WTC11 (cell line): ENCODE data around the gene TBC1D14. TPM values are rescaled to one million over a fixed set of nuclear protein-coding genes. Genes with fewer than 3 reads are reported as not detected.

Experiments used
- ATAC-seq: fragments of 200-7000 bp; cut with Tn5 transposase; 2 replicates; pipeline ENCODE4 v1.10.0; 2021; ENCODE audit warnings: mild to moderate bottlenecking, moderate library complexity
- CTCF ChIA-PET: fragments of 300-600 bp; sonication (Branson Sonifier 250); formaldehyde crosslinking; loops from one replicate; lab custom pipeline; 2021; ENCODE audit warnings: antibody characterized with exemption; lab: Charles Lee
- POLR2A ChIA-PET: fragments of 350-600 bp; sonication (Branson Sonifier 250); formaldehyde crosslinking; loops from one replicate; lab custom pipeline; 2021; ENCODE audit warnings: antibody characterized with exemption; lab: Charles Lee
- DNase-seq: peaks from one replicate; pipeline ENCODE4 v3.0.0; 2021; ENCODE audit warnings: low spot score
- H3K27ac Mint-ChIP-seq: 2 replicates; pipeline ENCODE4 v1.8.0; 2021; ENCODE audit warnings: mixed read lengths
- H3K27me3 Mint-ChIP-seq: 2 replicates; pipeline ENCODE4 v1.8.0; 2021; ENCODE audit warnings: low read depth, mild to moderate bottlenecking, moderate library complexity, mixed read lengths
- H3K36me3 Mint-ChIP-seq: 2 replicates; pipeline ENCODE4 v1.8.0; 2021; ENCODE audit warnings: mixed read lengths
- H3K4me1 Mint-ChIP-seq: 2 replicates; pipeline ENCODE4 v1.8.0; 2022; ENCODE audit warnings: mixed read lengths
- H3K4me3 Mint-ChIP-seq: 2 replicates; pipeline ENCODE4 v1.8.0; 2021; ENCODE audit warnings: mild to moderate bottlenecking, moderate library complexity, mixed read lengths
- H3K9me3 Mint-ChIP-seq: 2 replicates; pipeline ENCODE4 v1.8.0; 2021; ENCODE audit warnings: mixed read lengths
- CBFB ChIP-seq: sonication (generic); formaldehyde crosslinking; IDR thresholded peaks from 2 replicates; pipeline ENCODE4 v1.8.1; 2022; ENCODE audit warnings: mild to moderate bottlenecking, low read depth, missing genetic modification reagents
- ESRRA ChIP-seq: sonication (generic); formaldehyde crosslinking; IDR thresholded peaks from 2 replicates; pipeline ENCODE4 v1.8.1; 2022; ENCODE audit warnings: mild to moderate bottlenecking, missing genetic modification reagents, borderline replicate concordance
- HMGA2 ChIP-seq: fragments of 250-450 bp; sonication (Bioruptor Pico); IDR thresholded peaks from 2 replicates; pipeline ENCODE4 v1.4.0; 2021; ENCODE audit warnings: mild to moderate bottlenecking, moderate library complexity
- NFE2L1 ChIP-seq: sonication (generic); formaldehyde crosslinking; IDR thresholded peaks from 2 replicates; pipeline ENCODE4 v1.8.1; 2023; ENCODE audit warnings: missing genetic modification reagents
- NFYB ChIP-seq: sonication (generic); formaldehyde crosslinking; conservative IDR thresholded peaks from 2 replicates; pipeline ENCODE4 v1.8.0; 2022; ENCODE audit warnings: low read depth, missing genetic modification reagents
- NR3C1 ChIP-seq: sonication (generic); formaldehyde crosslinking; conservative IDR thresholded peaks from 2 replicates; pipeline ENCODE4 v1.8.1; 2023; ENCODE audit warnings: low read depth, mild to moderate bottlenecking, missing genetic modification reagents
- USF1 ChIP-seq: sonication (generic); formaldehyde crosslinking; IDR thresholded peaks from 2 replicates; pipeline ENCODE4 v1.8.0; 2022; ENCODE audit warnings: mild to moderate bottlenecking, missing genetic modification reagents
- ZNF121 ChIP-seq: sonication (generic); formaldehyde crosslinking; IDR thresholded peaks from 2 replicates; pipeline ENCODE4 v1.8.0; 2023; ENCODE audit warnings: missing genetic modification reagents
- ZNF281 ChIP-seq: sonication (generic); formaldehyde crosslinking; IDR thresholded peaks from 2 replicates; pipeline ENCODE4 v1.8.0; 2023; ENCODE audit warnings: mild to moderate bottlenecking, missing genetic modification reagents
- ZNF317 ChIP-seq: sonication (generic); formaldehyde crosslinking; IDR thresholded peaks from 2 replicates; pipeline ENCODE4 v1.8.1; 2023; ENCODE audit warnings: low read depth, mild to moderate bottlenecking, moderate library complexity, missing genetic modification reagents, borderline replicate concordance
- ZNF512 ChIP-seq: sonication (generic); formaldehyde crosslinking; IDR thresholded peaks from 2 replicates; pipeline ENCODE4 v1.8.1; 2022; ENCODE audit warnings: missing genetic modification reagents, borderline replicate concordance
- total RNA-seq: library from RNA; stranded (reverse); gene quantifications from 3 replicates; pipeline ENCODE4 v1.2.3, GENCODE V29; 2021
- TF ChIP-seq, protein P1 (sequence below): fragments of 250-450 bp; sonication (Bioruptor Pico); IDR thresholded peaks from 2 replicates; pipeline ENCODE4 v2.1.2; 2022; ENCODE audit warnings: mild to moderate bottlenecking, moderate library complexity
- TF ChIP-seq, protein P2 (sequence below): sonication (generic); formaldehyde crosslinking; IDR thresholded peaks from 2 replicates; pipeline ENCODE4 v1.8.1; 2023; ENCODE audit warnings: mild to moderate bottlenecking, missing genetic modification reagents, moderate library complexity
- TF ChIP-seq, protein P3 (sequence below): sonication (generic); formaldehyde crosslinking; IDR thresholded peaks from 2 replicates; pipeline ENCODE4 v1.8.1; 2023; ENCODE audit warnings: mild to moderate bottlenecking, missing genetic modification reagents, borderline replicate concordance

The TBC1D14 gene
- total RNA-seq, 1 experiment from 2014 or later: 45.1 TPM

GRCh38 chr4:7066006-7066405, 156.4 kb downstream of the TBC1D14 start:
- no peak for ATAC-seq
- DNase-seq: no peak
- Mint-ChIP-seq H3K4me1 (peaks cover 28% of the 10 kb centered on the region), H3K4me3 (peak overlapping the region; percentile 93), H3K36me3 (peaks cover 39% of the 10 kb centered on the region)
- CTCF ChIA-PET: interaction anchor here (0.7 to 7.7 kb wide), 4 partner anchors 16 to 504 kb away, joined by 4 to 118 read pairs (median 44); partner anchors contain the start of genes TADA2B and TBC1D14
- TF ChIP-seq ESRRA (no peak), NR3C1 (CRISPR knock-in tag) (no peak), ZNF121 (CRISPR knock-in tag) (no peak), NFE2L1 (no peak), NFYB (CRISPR knock-in tag) (no peak), ZNF281 (CRISPR knock-in tag) (no peak), USF1 (CRISPR knock-in tag) (no peak)
- TF ChIP-seq, protein P1, sequence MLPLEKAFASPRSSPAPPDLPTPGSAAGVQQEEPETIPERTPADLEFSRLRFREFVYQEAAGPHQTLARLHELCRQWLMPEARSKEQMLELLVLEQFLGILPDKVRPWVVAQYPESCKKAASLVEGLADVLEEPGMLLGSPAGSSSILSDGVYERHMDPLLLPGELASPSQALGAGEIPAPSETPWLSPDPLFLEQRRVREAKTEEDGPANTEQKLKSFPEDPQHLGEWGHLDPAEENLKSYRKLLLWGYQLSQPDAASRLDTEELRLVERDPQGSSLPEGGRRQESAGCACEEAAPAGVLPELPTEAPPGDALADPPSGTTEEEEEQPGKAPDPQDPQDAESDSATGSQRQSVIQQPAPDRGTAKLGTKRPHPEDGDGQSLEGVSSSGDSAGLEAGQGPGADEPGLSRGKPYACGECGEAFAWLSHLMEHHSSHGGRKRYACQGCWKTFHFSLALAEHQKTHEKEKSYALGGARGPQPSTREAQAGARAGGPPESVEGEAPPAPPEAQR (CRISPR knock-in tag): no peak
- TF ChIP-seq, protein P2, sequence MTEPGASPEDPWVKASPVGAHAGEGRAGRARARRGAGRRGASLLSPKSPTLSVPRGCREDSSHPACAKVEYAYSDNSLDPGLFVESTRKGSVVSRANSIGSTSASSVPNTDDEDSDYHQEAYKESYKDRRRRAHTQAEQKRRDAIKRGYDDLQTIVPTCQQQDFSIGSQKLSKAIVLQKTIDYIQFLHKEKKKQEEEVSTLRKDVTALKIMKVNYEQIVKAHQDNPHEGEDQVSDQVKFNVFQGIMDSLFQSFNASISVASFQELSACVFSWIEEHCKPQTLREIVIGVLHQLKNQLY: no peak
- TF ChIP-seq, protein P3, sequence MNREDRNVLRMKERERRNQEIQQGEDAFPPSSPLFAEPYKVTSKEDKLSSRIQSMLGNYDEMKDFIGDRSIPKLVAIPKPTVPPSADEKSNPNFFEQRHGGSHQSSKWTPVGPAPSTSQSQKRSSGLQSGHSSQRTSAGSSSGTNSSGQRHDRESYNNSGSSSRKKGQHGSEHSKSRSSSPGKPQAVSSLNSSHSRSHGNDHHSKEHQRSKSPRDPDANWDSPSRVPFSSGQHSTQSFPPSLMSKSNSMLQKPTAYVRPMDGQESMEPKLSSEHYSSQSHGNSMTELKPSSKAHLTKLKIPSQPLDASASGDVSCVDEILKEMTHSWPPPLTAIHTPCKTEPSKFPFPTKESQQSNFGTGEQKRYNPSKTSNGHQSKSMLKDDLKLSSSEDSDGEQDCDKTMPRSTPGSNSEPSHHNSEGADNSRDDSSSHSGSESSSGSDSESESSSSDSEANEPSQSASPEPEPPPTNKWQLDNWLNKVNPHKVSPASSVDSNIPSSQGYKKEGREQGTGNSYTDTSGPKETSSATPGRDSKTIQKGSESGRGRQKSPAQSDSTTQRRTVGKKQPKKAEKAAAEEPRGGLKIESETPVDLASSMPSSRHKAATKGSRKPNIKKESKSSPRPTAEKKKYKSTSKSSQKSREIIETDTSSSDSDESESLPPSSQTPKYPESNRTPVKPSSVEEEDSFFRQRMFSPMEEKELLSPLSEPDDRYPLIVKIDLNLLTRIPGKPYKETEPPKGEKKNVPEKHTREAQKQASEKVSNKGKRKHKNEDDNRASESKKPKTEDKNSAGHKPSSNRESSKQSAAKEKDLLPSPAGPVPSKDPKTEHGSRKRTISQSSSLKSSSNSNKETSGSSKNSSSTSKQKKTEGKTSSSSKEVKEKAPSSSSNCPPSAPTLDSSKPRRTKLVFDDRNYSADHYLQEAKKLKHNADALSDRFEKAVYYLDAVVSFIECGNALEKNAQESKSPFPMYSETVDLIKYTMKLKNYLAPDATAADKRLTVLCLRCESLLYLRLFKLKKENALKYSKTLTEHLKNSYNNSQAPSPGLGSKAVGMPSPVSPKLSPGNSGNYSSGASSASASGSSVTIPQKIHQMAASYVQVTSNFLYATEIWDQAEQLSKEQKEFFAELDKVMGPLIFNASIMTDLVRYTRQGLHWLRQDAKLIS: no peak
- TF ChIP-seq, all 79 proteins: peak for 0
- H3K9me3 Mint-ChIP-seq: no peaks in the 10 kb centered on the region
- no peak overlapping the region for H3K27ac Mint-ChIP-seq
- POLR2A ChIA-PET: no interaction called here
- peaks cover 19% of the 10 kb centered on the region for H3K27me3 Mint-ChIP-seq

DNA sequence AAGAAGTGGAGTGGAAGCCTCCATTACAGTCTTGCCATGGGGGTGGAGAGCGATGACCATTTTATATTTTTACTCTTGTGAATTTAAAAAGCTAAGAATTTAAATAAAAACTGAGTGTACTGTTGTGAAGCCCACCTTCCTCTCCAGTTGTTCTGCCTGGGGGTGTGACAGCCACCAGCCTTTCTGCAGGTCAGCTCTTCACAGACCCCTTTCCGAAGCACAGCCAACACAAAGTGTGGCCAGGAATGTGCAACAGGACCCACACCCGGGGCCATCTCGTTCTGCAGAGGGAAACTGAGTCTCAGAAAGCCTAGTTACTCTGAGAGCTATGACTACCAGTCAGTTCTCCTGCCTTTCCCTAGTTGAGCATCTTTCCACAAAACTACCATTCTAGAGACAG, 156.9 kb downstream of the TBC1D14 start:
- Mint-ChIP-seq H3K4me1 (peaks cover 29% of the 10 kb centered on the region), H3K27me3 (peaks cover 24% of the 10 kb centered on the region), H3K27ac (no peak overlapping the region), H3K36me3 (peaks cover 34% of the 10 kb centered on the region), H3K4me3 (peak overlapping the region; percentile 93), H3K9me3 (no peaks in the 10 kb centered on the region)
- DNase-seq (no peak), ATAC-seq (no peak)
- CTCF ChIA-PET: interaction anchor here (1.4 to 7.7 kb wide), 5 partner anchors 17 to 158 kb away, joined by 4 to 118 read pairs (median 13); partner anchors contain the start of genes TADA2B and TBC1D14
- POLR2A ChIA-PET: interaction anchor here (0.7 to 2.5 kb wide), 2 partner anchors 23 to 25 kb away, joined by 3 to 16 read pairs; partner anchors contain the start of gene TADA2B
- TF ChIP-seq ZNF317 (CRISPR knock-in tag) (no peak), USF1 (CRISPR knock-in tag) (no peak), ZNF512 (CRISPR knock-in tag) (no peak), CBFB (CRISPR knock-in tag) (no peak), HMGA2 (no peak)
